GM19467 (cell line): ENCODE data around the gene SMARCA1.

Experiments
- ATAC-seq: cut with Tn5 transposase; IDR thresholded peaks from one replicate; pipeline ENCODE4 v1.9.1; 2021; ENCODE audit warnings: mild to moderate bottlenecking, moderate library complexity; ENCODE audit not compliant: unreplicated experiment

The SMARCA1 gene

GRCh38 chrX:129531132-129531531 is 7.8 kb upstream of the SMARCA1 start:
- ATAC-seq, result no peak

GRCh38 chrX:129530410-129530809 is 7.1 kb upstream of the SMARCA1 start:
- no peak for ATAC-seq

- ATAC-seq, result no peak
These were observed 6.5 kb upstream of the SMARCA1 start for GRCh38 chrX:129529685-129530281.

- no peak for ATAC-seq
These were observed 2.6 kb upstream of the SMARCA1 start for GRCh38 chrX:129525896-129526295.

- no peak for ATAC-seq
These were observed 1.9 kb upstream of the SMARCA1 start for GRCh38 chrX:129525162-129525561.

GRCh38 chrX:129524250-129524850 is 1.1 kb upstream of the SMARCA1 start:
- ATAC-seq, result no peak

DNA sequence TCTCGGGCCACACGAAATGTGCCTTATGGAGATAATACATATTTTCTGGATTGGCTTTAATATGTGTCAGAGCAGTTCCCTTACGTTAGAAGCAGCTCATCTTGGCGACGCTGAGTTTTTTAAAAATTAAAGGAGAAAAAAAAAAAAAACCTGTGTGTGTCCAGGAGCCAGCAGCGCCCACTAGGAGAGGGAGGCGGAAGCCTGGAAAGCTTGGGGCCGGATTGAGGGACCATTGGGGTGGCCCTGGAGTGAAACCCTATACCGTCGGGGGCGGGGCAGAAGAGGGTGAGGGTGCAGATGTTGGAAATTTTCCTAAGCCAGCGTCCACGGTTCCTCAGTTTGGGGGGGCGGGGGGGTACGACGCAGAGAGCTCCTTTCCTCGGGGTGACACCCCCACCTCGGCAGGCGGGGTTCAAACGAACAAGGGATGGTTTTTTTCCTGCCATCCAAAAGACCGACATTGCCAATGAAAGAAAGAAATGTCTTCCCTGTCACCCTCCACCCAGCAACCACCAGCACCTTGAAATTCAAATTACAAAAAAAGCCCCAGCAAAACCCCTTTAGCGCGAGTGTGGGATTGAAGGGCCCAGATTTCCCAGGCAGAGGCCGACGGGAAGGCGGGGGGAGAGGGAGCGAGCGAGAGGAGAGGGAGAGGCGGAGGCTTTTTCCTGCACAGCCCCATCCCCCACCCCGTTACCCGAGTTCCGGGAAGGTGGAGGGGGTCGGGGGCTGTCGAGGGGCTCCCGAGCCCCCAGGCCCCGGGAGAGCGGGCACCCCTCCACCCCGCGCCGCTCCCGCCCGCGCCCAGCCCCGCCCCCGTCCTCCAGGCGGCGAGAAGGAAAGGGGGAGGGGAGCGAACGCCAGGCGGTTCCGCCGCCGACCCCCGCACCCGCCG is 859 bp downstream of the SMARCA1 start:
- no peak for ATAC-seq

DNA sequence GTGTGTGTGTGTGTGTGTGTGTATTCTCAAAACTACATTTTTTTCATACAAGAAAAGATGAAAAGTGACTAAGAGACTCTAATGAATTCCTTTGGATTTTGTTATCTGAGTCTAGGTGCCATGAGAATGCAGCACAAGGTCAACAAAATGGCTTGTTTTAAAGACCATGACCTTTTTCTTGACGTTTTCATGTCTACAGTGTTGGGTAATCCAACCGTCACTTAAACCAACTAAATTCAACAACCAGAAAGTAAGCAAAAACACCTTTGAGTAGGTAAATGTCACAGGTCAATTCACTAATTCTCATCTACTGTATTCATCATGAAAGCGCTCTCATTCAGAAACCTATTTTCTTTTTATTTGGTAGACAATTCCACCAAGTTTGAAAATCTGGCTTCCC is 3.1 kb downstream of the SMARCA1 start:
- no peak for ATAC-seq

DNA sequence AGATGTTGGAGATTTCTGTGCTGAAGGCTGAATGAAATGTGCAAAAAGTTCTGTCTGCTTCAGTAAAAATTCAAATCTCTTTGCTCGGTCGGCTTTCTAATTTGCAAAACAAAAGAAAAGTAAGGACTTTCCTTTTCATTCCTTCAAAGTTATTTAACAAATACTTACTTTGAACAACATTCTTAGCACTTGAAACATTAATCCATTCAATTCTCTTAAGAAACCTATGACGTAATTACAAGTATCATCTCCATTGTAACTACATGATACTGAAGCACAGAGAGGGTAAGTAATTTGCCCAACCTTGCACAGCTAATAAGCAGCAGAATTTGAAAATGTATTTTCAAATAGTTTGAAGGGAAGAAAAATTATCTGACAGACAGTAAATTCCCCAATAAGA is 6.9 kb downstream of the SMARCA1 start:
- ATAC-seq, result no peak

DNA sequence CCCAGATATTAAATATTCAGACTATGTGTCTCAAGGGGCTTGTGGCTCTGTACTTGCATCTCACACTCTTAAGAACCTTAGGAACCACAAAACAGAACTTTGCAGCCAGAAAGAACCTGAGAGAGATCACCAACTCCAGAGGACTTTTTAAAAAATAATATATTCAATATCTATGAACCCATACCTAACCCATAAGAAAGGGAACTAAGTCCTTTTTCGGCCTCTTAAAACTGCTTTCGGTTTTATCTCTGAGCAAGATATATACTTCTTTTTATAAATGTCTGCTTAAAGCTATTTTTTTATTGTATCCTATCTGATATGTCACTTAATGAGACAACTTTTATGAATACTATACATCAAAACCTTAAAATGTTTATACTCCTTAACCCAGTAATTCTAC is 10.9 kb downstream of the SMARCA1 start:
- no peak for ATAC-seq

DNA sequence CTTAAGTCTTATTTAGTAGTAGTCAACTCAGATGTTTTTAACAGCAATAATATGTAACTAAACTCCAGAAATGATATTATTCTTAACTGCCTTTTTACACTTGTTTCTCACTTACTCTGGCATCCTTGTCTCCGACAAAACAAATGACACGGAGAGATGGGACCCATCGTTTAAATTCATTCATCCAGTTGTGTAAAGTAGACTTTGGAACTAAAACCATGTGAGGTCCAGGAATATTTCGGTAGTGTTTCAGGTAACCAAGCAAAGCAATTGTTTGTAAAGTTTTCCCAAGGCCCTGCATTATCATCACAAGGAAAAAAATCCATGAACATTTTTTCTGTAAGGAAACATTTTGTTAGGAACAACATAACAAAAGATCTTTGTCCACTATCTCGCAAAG is 11.6 kb downstream of the SMARCA1 start:
- no peak for ATAC-seq

- no peak for ATAC-seq
These were observed 13.0 kb downstream of the SMARCA1 start for GRCh38 chrX:129510331-129510730.

DNA sequence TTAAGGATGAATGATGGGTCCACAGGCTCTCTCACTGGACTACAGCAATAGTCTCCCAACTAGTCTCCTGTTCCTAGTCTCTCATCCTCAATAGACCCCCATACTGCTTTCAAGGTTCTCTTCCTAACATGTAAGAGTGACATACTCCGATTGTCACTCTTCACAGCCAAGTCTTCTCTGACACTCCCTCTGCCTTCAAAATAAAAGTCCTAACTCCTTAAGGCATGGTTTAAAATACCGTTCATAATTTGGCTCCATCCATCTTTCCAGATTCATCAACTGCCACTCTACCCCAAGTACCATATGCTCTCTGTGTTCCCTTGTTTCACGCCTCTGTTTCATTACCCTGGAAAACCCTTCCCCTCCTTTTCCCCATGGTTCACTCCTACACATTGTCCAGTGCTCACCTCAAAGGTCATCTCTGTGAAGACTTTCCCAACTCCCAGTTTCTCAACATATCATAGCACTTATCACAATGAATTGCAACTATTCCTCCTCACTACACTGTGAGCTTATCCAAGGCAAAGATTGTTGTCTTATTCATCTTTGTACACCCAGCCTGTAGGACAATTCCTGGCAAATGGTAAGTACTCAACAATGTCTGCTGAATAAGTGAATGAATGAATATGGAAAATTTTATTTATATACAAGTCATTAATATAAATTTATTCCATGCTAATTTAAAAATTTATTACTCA is 26.0 kb downstream of the SMARCA1 start:
- no peak for ATAC-seq

GRCh38 chrX:129496625-129497024 is 26.7 kb downstream of the SMARCA1 start:
- no peak for ATAC-seq

GRCh38 chrX:129495900-129496299 is 27.4 kb downstream of the SMARCA1 start:
- no peak for ATAC-seq

DNA sequence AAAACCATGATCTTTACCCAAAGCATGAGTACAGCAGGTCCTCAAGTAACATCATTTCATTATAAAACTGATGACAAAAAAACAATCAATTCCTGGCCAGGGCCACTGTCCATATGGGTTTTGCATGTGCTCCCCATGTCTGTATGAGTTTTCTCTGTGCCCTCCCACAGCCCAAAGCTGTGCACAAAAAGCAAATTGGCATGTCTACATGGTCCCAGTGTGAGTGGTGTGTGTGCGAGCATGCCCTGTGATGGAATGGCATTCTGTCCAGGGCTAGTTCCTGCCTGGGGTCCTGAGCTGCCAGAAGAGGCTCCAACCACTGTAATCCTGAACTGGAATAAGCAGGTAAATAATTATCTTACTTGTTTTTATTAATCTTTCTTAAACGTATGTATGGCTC is 28.4 kb downstream of the SMARCA1 start:
- no peak for ATAC-seq

DNA sequence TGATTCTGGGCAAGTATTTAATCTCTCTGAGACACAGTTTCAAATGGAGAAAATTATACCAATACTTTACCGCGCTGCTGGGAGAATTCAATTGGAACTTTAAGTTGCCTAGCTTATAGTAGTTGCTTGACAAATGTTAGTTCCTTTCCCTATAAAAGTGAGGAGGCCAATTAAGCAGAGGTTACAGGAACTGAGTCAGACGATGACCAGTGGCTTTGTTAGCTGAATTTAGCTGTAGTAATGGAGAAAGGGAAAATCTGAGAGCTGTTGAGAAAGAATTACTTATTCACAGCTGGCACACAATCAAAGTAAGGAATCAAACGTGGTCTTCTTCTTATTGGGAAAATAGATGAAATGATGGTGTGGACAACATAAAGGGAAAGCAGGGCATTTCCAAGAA is 29.6 kb downstream of the SMARCA1 start:
- ATAC-seq, result no peak

GRCh38 chrX:129490330-129490729 is 33.0 kb downstream of the SMARCA1 start:
- ATAC-seq, result no peak

- ATAC-seq, result no peak
These were observed 34.9 kb downstream of the SMARCA1 start for GRCh38 chrX:129488359-129488758.

DNA sequence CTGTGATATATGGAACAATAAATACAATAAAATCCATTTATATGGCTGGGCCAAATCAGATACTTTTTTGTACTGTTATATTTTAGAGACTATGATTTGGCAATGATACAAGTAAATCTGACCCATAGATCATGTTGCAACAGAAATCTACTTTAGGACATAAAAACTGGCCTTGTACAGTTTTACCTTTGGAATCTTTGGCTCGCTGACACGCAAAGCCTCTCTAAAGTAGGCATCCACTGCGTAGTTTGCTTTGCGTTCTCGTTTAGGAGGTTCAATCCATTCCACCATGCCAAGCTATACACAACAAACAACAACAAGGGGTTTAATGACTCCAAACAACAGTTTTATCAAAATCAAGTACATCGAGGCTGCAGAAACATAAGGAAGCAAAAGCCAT is 42.4 kb downstream of the SMARCA1 start:
- ATAC-seq, result no peak

DNA sequence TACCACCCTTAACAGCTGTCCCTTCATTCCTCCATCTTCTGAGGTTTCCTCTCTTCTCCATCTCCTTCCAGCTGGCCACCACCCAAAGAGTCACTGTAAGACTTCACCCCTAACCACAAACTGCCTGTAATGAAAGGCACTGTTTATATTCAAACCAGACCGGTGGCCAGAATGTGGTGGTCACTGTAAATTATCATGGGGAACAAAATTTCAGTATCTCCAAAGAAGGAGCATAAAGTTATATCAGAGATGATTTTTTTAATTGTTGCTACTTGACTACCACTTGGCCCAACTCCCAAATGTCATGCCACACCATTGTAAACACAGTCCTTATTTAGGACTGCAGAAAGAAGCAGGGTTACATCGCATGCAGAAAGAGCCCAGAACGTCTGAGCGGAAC is 44.8 kb downstream of the SMARCA1 start:
- no peak for ATAC-seq

DNA sequence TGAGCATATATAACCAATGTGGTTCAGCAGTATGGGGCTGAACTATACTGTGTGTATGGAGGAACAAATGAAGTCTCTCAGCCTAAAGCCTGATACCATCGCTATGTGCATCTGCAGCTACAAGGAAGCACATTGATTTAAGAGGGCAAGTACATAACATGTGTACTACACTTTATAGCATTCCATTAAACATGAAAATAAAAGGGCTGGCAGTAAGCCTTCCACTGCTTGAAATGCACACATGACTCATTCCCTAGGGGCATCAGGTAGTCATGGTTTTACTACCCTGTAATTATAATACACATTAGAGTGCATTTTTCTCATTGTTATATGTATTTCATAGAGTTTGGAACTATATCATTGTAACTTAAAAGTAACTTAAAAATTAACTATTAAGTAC is 51.2 kb downstream of the SMARCA1 start:
- no peak for ATAC-seq
